ENCODE results near the gene METTL4.
A peak's percentile ranks its signal among the peaks of the same experiment; 100 is the strongest.
"Not testable (repeated sequence)": the region's sequence is repeated elsewhere in the genome, so short reads cannot be mapped to it uniquely, and the experiment has no call there.

The METTL4 gene

GRCh38 chr18:2545155-2545554 is 26.1 kb downstream of the METTL4 start:
- Histone ChIP-seq H3K4me1 (ENCODE audit: control insufficient read depth in 1 of 2, insufficient read depth in 2 of 2, low read length in 2 of 2) (no peaks in the 10 kb centered on the region), H3K27me3 (ENCODE audit: insufficient read depth, low read length) (no peaks in the 10 kb centered on the region), H2BK5ac (ENCODE audit: low read depth, low read length, poor library complexity) (no peak overlapping the region), H3K27ac (ENCODE audit: low read depth, low read length) (no peak overlapping the region), H4K8ac (ENCODE audit: low read depth, low read length) (no peak overlapping the region), H3K9ac (ENCODE audit: low read length) (no peak overlapping the region), H2AK5ac (ENCODE audit: low read length) (no peak overlapping the region), H4K12ac (ENCODE audit: low read depth, low read length) (no peak overlapping the region), H2BK120ac (ENCODE audit: insufficient read depth, low read length, poor library complexity) (no peak overlapping the region), H2AFZ (ENCODE audit: insufficient read depth, low read length, poor library complexity) (no peak overlapping the region), H3K9me3 (ENCODE audit: insufficient read depth, low read depth, low read length) (no peaks in the 10 kb centered on the region), H3K36me3 (ENCODE audit: control insufficient read depth in 1 of 2, insufficient read depth in 2 of 2, low read length in 2 of 2) (no peaks in the 10 kb centered on the region), H3K4ac (ENCODE audit: low read depth, low read length) (no peak overlapping the region), H3K4me2 (ENCODE audit: low read length) (no peak overlapping the region), H3K79me2 (ENCODE audit: control insufficient read depth, insufficient read depth, low read length, poor library complexity) (no peaks in the 10 kb centered on the region), H3K79me1 (ENCODE audit: low read length) (no peaks in the 10 kb centered on the region), H3K23ac (ENCODE audit: low read length) (no peak overlapping the region), H3K4me3 (ENCODE audit: low read depth, low read length) (no peak overlapping the region), H3K14ac (ENCODE audit: low read length) (no peak overlapping the region), H3K18ac (ENCODE audit: low read length) (no peak overlapping the region), H2BK12ac (ENCODE audit: low read length) (no peak overlapping the region), H4K91ac (ENCODE audit: low read depth, low read length) (no peak overlapping the region)
- no peak for DNase-seq
- WGBS (ENCODE audit: extremely low coverage, insufficient coverage, insufficient read length), result no CpG with 5 or more reads among the region's 2 CpGs

- H3K27me3 ChIP-seq (ENCODE audit: insufficient read depth, low read length); H2AFZ ChIP-seq (ENCODE audit: insufficient read depth, low read length, poor library complexity); H2AK5ac ChIP-seq (ENCODE audit: low read length); H4K12ac ChIP-seq (ENCODE audit: low read depth, low read length); H2BK12ac ChIP-seq (ENCODE audit: low read length); H3K27ac ChIP-seq (ENCODE audit: low read depth, low read length); H3K18ac ChIP-seq (ENCODE audit: low read length); H4K8ac ChIP-seq (ENCODE audit: low read depth, low read length); H3K36me3 ChIP-seq (ENCODE audit: control insufficient read depth in 1 of 2, insufficient read depth in 2 of 2, low read length in 2 of 2); H3K9ac ChIP-seq (ENCODE audit: low read length); H3K4ac ChIP-seq (ENCODE audit: low read depth, low read length); H3K14ac ChIP-seq (ENCODE audit: low read length); H3K4me2 ChIP-seq (ENCODE audit: low read length); H3K23ac ChIP-seq (ENCODE audit: low read length); H2BK120ac ChIP-seq (ENCODE audit: insufficient read depth, low read length, poor library complexity); H3K4me1 ChIP-seq (ENCODE audit: control insufficient read depth in 1 of 2, insufficient read depth in 2 of 2, low read length in 2 of 2); H3K79me2 ChIP-seq (ENCODE audit: control insufficient read depth, insufficient read depth, low read length, poor library complexity); H3K4me3 ChIP-seq (ENCODE audit: low read depth, low read length); H3K79me1 ChIP-seq (ENCODE audit: low read length); H2BK5ac ChIP-seq (ENCODE audit: low read depth, low read length, poor library complexity); H4K91ac ChIP-seq (ENCODE audit: low read depth, low read length); H3K9me3 ChIP-seq (ENCODE audit: insufficient read depth, low read depth, low read length): not testable (repeated sequence)
- no CpG with 5 or more reads among the region's 3 CpGs for WGBS (ENCODE audit: extremely low coverage, insufficient coverage, insufficient read length)
- peak in 1 of 2 donors; percentile 67 for DNase-seq
Measured at GRCh38 chr18:2541925-2542563, 29.3 kb downstream of the METTL4 start.

- no CpG with 5 or more reads among the region's 4 CpGs for WGBS (ENCODE audit: extremely low coverage, insufficient coverage, insufficient read length)
Measured at GRCh38 chr18:2540575-2540974, 30.7 kb downstream of the METTL4 start.

GRCh38 chr18:2538844-2539243 is 32.5 kb downstream of the METTL4 start:
- Histone ChIP-seq H3K27ac (ENCODE audit: low read depth, low read length) (no peak overlapping the region), H3K23ac (ENCODE audit: low read length) (no peak overlapping the region), H3K27me3 (ENCODE audit: insufficient read depth, low read length) (no peaks in the 10 kb centered on the region), H3K14ac (ENCODE audit: low read length) (no peak overlapping the region), H3K4me3 (ENCODE audit: low read depth, low read length) (no peak overlapping the region), H4K91ac (ENCODE audit: low read depth, low read length) (no peak overlapping the region), H4K8ac (ENCODE audit: low read depth, low read length) (no peak overlapping the region), H2AFZ (ENCODE audit: insufficient read depth, low read length, poor library complexity) (no peak overlapping the region), H2BK120ac (ENCODE audit: insufficient read depth, low read length, poor library complexity) (no peak overlapping the region), H2BK5ac (ENCODE audit: low read depth, low read length, poor library complexity) (no peak overlapping the region), H2AK5ac (ENCODE audit: low read length) (no peak overlapping the region), H2BK12ac (ENCODE audit: low read length) (no peak overlapping the region), H3K4me2 (ENCODE audit: low read length) (no peak overlapping the region), H3K9ac (ENCODE audit: low read length) (no peak overlapping the region), H3K18ac (ENCODE audit: low read length) (no peak overlapping the region), H3K4me1 (ENCODE audit: control insufficient read depth in 1 of 2, insufficient read depth in 2 of 2, low read length in 2 of 2) (peaks cover 0 to 5% of the 10 kb centered on the region in 2 experiments), H3K36me3 (ENCODE audit: control insufficient read depth in 1 of 2, insufficient read depth in 2 of 2, low read length in 2 of 2) (no peaks in the 10 kb centered on the region), H3K9me3 (ENCODE audit: insufficient read depth, low read depth, low read length) (no peaks in the 10 kb centered on the region), H3K79me2 (ENCODE audit: control insufficient read depth, insufficient read depth, low read length, poor library complexity) (no peaks in the 10 kb centered on the region), H3K79me1 (ENCODE audit: low read length) (no peaks in the 10 kb centered on the region), H4K12ac (ENCODE audit: low read depth, low read length) (no peak overlapping the region), H3K4ac (ENCODE audit: low read depth, low read length) (no peak overlapping the region)
- DNase-seq, result no peak
- no CpG with 5 or more reads among the region's 1 CpG for WGBS (ENCODE audit: extremely low coverage, insufficient coverage, insufficient read length)

More at GRCh38 chr18:2540575-2540974, 30.7 kb downstream of the METTL4 start:
- Histone ChIP-seq H3K9ac (ENCODE audit: low read length) (no peak overlapping the region), H2AFZ (ENCODE audit: insufficient read depth, low read length, poor library complexity) (no peak overlapping the region), H2BK5ac (ENCODE audit: low read depth, low read length, poor library complexity) (no peak overlapping the region), H3K4me3 (ENCODE audit: low read depth, low read length) (no peak overlapping the region), H3K79me1 (ENCODE audit: low read length) (no peaks in the 10 kb centered on the region), H3K27ac (ENCODE audit: low read depth, low read length) (no peak overlapping the region), H2AK5ac (ENCODE audit: low read length) (no peak overlapping the region), H2BK12ac (ENCODE audit: low read length) (no peak overlapping the region), H3K23ac (ENCODE audit: low read length) (no peak overlapping the region), H3K4ac (ENCODE audit: low read depth, low read length) (no peak overlapping the region), H4K91ac (ENCODE audit: low read depth, low read length) (no peak overlapping the region), H3K18ac (ENCODE audit: low read length) (no peak overlapping the region), H4K12ac (ENCODE audit: low read depth, low read length) (no peak overlapping the region), H2BK120ac (ENCODE audit: insufficient read depth, low read length, poor library complexity) (no peak overlapping the region), H3K79me2 (ENCODE audit: control insufficient read depth, insufficient read depth, low read length, poor library complexity) (no peaks in the 10 kb centered on the region), H3K36me3 (ENCODE audit: control insufficient read depth in 1 of 2, insufficient read depth in 2 of 2, low read length in 2 of 2) (no peaks in the 10 kb centered on the region), H3K4me1 (ENCODE audit: control insufficient read depth in 1 of 2, insufficient read depth in 2 of 2, low read length in 2 of 2) (peaks cover 0 to 5% of the 10 kb centered on the region in 2 experiments), H3K14ac (ENCODE audit: low read length) (no peak overlapping the region), H3K27me3 (ENCODE audit: insufficient read depth, low read length) (no peaks in the 10 kb centered on the region), H3K9me3 (ENCODE audit: insufficient read depth, low read depth, low read length) (no peaks in the 10 kb centered on the region), H3K4me2 (ENCODE audit: low read length) (no peak overlapping the region), H4K8ac (ENCODE audit: low read depth, low read length) (no peak overlapping the region)
- DNase-seq, result no peak
